Pancreas (tissue), 10 donors: Measurements from ENCODE around the gene SUSD4. TPM values are rescaled to one million over a fixed set of nuclear protein-coding genes. Genes with fewer than 3 reads are reported as not detected.

Experiments used
- ATAC-seq, 4 donors: fragments of 200-7000 bp; cut with Tn5 transposase; one replicate each; pipeline versions ENCODE4 v1.8.0 to v1.9.1; 2020; ENCODE audit warnings: mild to moderate bottlenecking in 4 of 4, moderate library complexity in 4 of 4
- DNase-seq, 6 donors: peaks; one replicate each; pipeline ENCODE4 v3.0.0-alpha.2; 2020
- FAIRE-seq: peaks from 2 replicates; lab custom pipeline; 2012; peaks lifted over from hg19 to GRCh38; lab: Jason Lieb, UNC
- H3K27ac ChIP-seq, 4 donors: fragments of 200-600 bp; sonication (generic); 1 replicate in 3 of 4; 2 replicates in 1 of 4; pipeline versions ENCODE4 v1.5.0 to v1.8.0; 2020
- H3K27me3 ChIP-seq, 4 donors: fragments of 200-600 bp; one replicate each; pipeline ENCODE4 v1.8.0; 2021
- H3K36me3 ChIP-seq, 3 donors: fragments of 200-600 bp; sonication (generic) in 1 of 3; one replicate each; pipeline versions ENCODE4 v1.5.0 to v1.8.0; 2020 to 2021
- H3K4me1 ChIP-seq, 3 donors: fragments of 200-600 bp; one replicate each; pipeline ENCODE4 v1.8.0; 2021
- H3K4me3 ChIP-seq, 4 donors: fragments of 200-600 bp; sonication (generic) in 2 of 4; one replicate each; pipeline versions ENCODE4 v1.5.0 to v1.8.0; 2020 to 2021
- H3K9me3 ChIP-seq, 4 donors: fragments of 200-600 bp; one replicate each; pipeline ENCODE4 v1.8.0; 2021
- CTCF ChIP-seq, 4 donors: fragments of 200-600 bp; sonication (generic) in 3 of 4; IDR thresholded peaks; one replicate each; pipeline versions ENCODE4 v1.5.0 to v1.8.0; 2021; ENCODE audit warnings: antibody characterized with exemption in 4 of 4
- WGBS, 2 donors: extraction: QIAGEN DNeasy Blood & Tissue Kit; methylation state at CpG; one replicate each; pipeline ENCODE4 v1.1.7; 2013; 5-methylcytosine and 5-hydroxymethylcytosine counted together
- intact Hi-C, 3 donors: fragments of 100-400 bp; cut with DNase I; formaldehyde crosslinking; loops; one replicate each; pipeline versions ENCODE4 v1.11.1 to v1.14.2; 2022
- polyA plus RNA-seq, 2 donors: library from polyadenylated mRNA; stranded (reverse); fragments of 200-250 nt; gene quantifications; one replicate each; pipeline ENCODE4 v1.2.3, GENCODE V29; 2013
- total RNA-seq, 6 donors: library from RNA; stranded (reverse); fragmentation: NEBNext Ultra II Directional in 4 of 6; extraction: Animal tissue kit (Norgen Biotek cat#: 25700) in 4 of 6; gene quantifications; one replicate each; pipeline versions ENCODE4 v1.2.1 to v1.2.4, GENCODE V29; 2021 to 2023
- donor health status: healthy with polysubstance abuse.
- donor health status: DM: no; HTN: no; CAD: no; lungs with moderate emphysema.
- donor health status: DM: no; HTN: no; CAD: no.
- donor health status: control.
- donor health status: control.
- donor health status: Bipolar disorder and iron deficiency.
- donor health status: DM: yes; HTN: yes; CAD: no.
- donor health status: DM: no; HTN: no; CAD: no.
- donor health status: DM: no; HTN: no; CAD: no.
- donor health status: DM: yes; HTN: yes; CAD: no.

Gene SUSD4
- total and polyA plus RNA-seq, 8 donors, result 4.1 to 34.6 (median 8.8) TPM

DNA sequence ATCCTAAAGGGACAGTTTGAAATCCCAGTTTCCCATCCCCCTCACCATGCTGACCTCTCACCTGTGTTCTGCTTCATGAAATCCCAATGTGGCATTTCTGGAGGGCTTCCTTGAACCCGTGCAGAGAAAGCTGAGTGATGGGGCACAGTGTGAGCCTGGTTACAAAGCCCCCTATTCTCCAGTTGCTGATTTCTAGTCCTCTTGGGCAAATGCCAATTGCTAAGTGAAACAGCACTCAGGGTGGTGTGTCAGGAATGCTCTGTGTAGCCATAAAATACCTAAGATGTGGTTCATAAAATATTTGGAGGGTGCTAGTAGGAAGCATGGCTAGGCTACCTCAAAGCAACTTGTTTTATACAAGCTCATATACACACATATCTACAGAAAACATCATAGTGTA, 32.0 kb downstream of the SUSD4 start:
- no peak overlapping the region for H3K27ac ChIP-seq
- FAIRE-seq (no peak), ATAC-seq (no peak), DNase-seq (no peak)
- TF ChIP-seq CTCF (IDR thresholded peaks at IDR 0.05), result no peak
- 31 to 56% methylated on average over 1 of the region's 1 CpG for WGBS, 2 donors
- H3K4me3 ChIP-seq, result no peak overlapping the region
- intact Hi-C loops, result no loop called here
- no peaks in the 10 kb centered on the region for H3K36me3 ChIP-seq
- H3K9me3 ChIP-seq, result no peaks in the 10 kb centered on the region
- no peaks in the 10 kb centered on the region for H3K27me3 ChIP-seq
- no peaks in the 10 kb centered on the region for H3K4me1 ChIP-seq

- Histone ChIP-seq H3K4me1 (no peaks in the 10 kb centered on the region), H3K36me3 (no peaks in the 10 kb centered on the region), H3K9me3 (no peaks in the 10 kb centered on the region), H3K4me3 (no peak overlapping the region), H3K27ac (no peak overlapping the region), H3K27me3 (no peaks in the 10 kb centered on the region)
- no peak for FAIRE-seq
- DNase-seq, result no peak
- no peak for ATAC-seq
- TF ChIP-seq CTCF (IDR thresholded peaks at IDR 0.05), result no peak
- 84% methylated on average over 4 of the region's 4 CpGs for WGBS, 2 donors
- intact Hi-C loops, result no loop called here
Observed at GRCh38 chr1:223331301-223331700, 32.7 kb downstream of the SUSD4 start.

DNA sequence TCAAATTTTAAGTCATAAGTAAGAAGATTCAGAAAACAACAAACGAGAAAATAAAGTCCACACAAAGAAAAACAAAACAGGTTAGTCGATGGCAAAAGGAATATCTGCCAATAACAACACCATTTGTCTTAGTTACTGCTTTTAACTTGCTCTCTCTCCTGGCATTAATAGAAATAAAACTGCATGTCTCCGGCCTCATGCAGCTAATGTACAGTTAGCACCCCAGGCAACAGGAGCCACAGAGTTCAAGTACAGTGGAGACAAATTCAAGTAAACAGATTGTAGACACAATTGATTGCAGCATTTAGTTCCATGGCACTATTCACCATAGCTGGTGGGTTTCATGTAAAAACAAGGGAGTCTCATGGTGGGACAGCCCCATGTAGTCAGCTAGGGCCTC, 33.5 kb downstream of the SUSD4 start:
- ATAC-seq (no peak), FAIRE-seq (no peak), DNase-seq (no peak)
- H3K4me3 ChIP-seq, result no peak overlapping the region
- WGBS, 2 donors, result 52 to 56% methylated on average over 3 of the region's 3 CpGs
- TF ChIP-seq CTCF (IDR thresholded peaks at IDR 0.05), result no peak
- H3K36me3 ChIP-seq, result no peaks in the 10 kb centered on the region
- H3K9me3 ChIP-seq, result no peaks in the 10 kb centered on the region
- H3K4me1 ChIP-seq, result no peaks in the 10 kb centered on the region
- H3K27ac ChIP-seq, result no peak overlapping the region
- intact Hi-C loops, result no loop called here
- H3K27me3 ChIP-seq, result no peaks in the 10 kb centered on the region

DNA sequence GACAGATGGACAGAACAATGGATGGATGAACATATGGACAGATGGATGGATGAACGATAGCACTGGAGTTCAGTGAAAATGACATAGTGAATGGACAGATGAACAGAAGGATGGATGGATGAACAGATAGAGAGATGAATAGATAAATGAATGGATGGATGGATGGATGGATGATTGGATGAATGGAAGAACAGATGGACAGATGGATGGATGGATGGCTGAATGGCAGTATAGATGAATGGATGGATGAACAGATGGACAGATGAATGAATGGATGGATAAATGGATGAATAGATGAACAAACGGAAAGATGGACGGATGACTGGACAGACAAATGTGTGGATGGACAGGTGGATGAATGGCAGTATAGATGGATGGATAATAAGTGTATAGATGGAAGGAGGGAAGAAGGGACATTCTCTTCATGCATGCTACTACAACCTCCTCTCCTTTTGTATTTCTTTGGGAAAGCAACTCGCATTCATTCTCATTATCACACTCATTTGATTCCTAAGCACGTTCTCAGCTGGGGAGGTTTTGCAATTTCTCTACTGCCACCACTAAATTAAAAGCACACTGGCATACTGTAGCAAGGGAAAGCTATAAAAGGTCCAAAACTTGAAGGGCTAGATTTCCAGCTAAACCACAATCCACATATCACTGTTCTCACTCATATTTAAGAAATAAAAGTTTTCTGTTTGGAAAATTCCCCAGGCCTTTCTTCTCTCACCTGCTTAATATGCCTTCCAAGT, 34.1 kb downstream of the SUSD4 start:
- WGBS, 2 donors, result 79 to 88% methylated on average over 5 of the region's 5 CpGs
- Histone ChIP-seq H3K4me1 (no peaks in the 10 kb centered on the region), H3K27me3 (no peaks in the 10 kb centered on the region), H3K36me3 (no peaks in the 10 kb centered on the region), H3K27ac (no peak overlapping the region), H3K9me3 (no peaks in the 10 kb centered on the region), H3K4me3 (no peak overlapping the region)
- no peak for TF ChIP-seq CTCF (IDR thresholded peaks at IDR 0.05)
- ATAC-seq, result no peak
- DNase-seq, result no peak
- no peak for FAIRE-seq
- intact Hi-C loops, result no loop called here

DNA sequence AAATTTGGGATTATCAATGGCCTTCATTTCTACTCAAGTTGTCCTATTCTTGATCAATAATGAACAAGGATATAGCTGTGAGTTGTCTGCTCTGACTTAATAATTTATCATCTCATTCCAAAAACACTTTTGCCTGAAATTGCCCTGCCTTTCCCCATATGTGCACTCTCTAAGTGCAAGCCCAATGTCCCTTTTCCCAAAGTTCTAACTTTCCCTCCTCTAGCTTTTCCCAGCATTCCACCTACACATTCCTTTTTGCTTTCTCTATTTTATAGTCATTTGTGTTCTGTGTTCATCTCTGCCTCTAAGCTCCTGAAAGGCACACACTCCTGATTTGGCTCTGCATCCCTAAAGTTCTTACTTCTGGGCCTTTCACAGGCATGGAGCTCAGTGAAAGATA, 34.7 kb downstream of the SUSD4 start:
- Histone ChIP-seq H3K36me3 (no peaks in the 10 kb centered on the region), H3K4me1 (no peaks in the 10 kb centered on the region), H3K27me3 (no peaks in the 10 kb centered on the region), H3K4me3 (no peak overlapping the region), H3K9me3 (no peaks in the 10 kb centered on the region), H3K27ac (no peak overlapping the region)
- FAIRE-seq, result no peak
- intact Hi-C loops, result no loop called here
- no peak for ATAC-seq
- no peak for TF ChIP-seq CTCF (IDR thresholded peaks at IDR 0.05)
- no peak for DNase-seq
